WTC11 (cell line): Measurements from ENCODE around the gene TFPI2. TPM values are rescaled to one million over a fixed set of nuclear protein-coding genes. Genes with fewer than 3 reads are reported as not detected.
"Not testable (repeated sequence)": the region's sequence is repeated elsewhere in the genome, so short reads cannot be mapped to it uniquely, and the experiment has no call there.

Source experiments
- ATAC-seq: fragments of 200-7000 bp; cut with Tn5 transposase; 2 replicates; pipeline ENCODE4 v1.10.0; 2021; ENCODE audit warnings: mild to moderate bottlenecking, moderate library complexity
- CTCF ChIA-PET: fragments of 300-600 bp; sonication (Branson Sonifier 250); formaldehyde crosslinking; loops from one replicate; lab custom pipeline; 2021; ENCODE audit warnings: antibody characterized with exemption; lab: Charles Lee
- POLR2A ChIA-PET: fragments of 350-600 bp; sonication (Branson Sonifier 250); formaldehyde crosslinking; loops from one replicate; lab custom pipeline; 2021; ENCODE audit warnings: antibody characterized with exemption; lab: Charles Lee
- DNase-seq: peaks from one replicate; pipeline ENCODE4 v3.0.0; 2021; ENCODE audit warnings: low spot score
- H3K27ac Mint-ChIP-seq: 2 replicates; pipeline ENCODE4 v1.8.0; 2021; ENCODE audit warnings: mixed read lengths
- H3K27me3 Mint-ChIP-seq: 2 replicates; pipeline ENCODE4 v1.8.0; 2021; ENCODE audit warnings: low read depth, mild to moderate bottlenecking, moderate library complexity, mixed read lengths
- H3K36me3 Mint-ChIP-seq: 2 replicates; pipeline ENCODE4 v1.8.0; 2021; ENCODE audit warnings: mixed read lengths
- H3K4me1 Mint-ChIP-seq: 2 replicates; pipeline ENCODE4 v1.8.0; 2022; ENCODE audit warnings: mixed read lengths
- H3K4me3 Mint-ChIP-seq: 2 replicates; pipeline ENCODE4 v1.8.0; 2021; ENCODE audit warnings: mild to moderate bottlenecking, moderate library complexity, mixed read lengths
- H3K9me3 Mint-ChIP-seq: 2 replicates; pipeline ENCODE4 v1.8.0; 2021; ENCODE audit warnings: mixed read lengths
- ATF2 ChIP-seq: sonication (generic); formaldehyde crosslinking; IDR thresholded peaks from 2 replicates; pipeline ENCODE4 v1.8.1; 2022; ENCODE audit warnings: low read depth, missing genetic modification reagents, borderline replicate concordance
- GABPB1 ChIP-seq: sonication (generic); formaldehyde crosslinking; IDR thresholded peaks from 2 replicates; pipeline ENCODE4 v1.8.1; 2023; ENCODE audit warnings: mild to moderate bottlenecking, missing genetic modification reagents
- GTF2I ChIP-seq: fragments of 250-450 bp; sonication (Bioruptor Pico); conservative IDR thresholded peaks from 2 replicates; pipeline ENCODE4 v1.4.0; 2021; ENCODE audit warnings: mild to moderate bottlenecking
- PRDM15 ChIP-seq: sonication (generic); formaldehyde crosslinking; IDR thresholded peaks from 2 replicates; pipeline ENCODE4 v1.8.0; 2022; ENCODE audit warnings: missing genetic modification reagents
- PREB ChIP-seq: sonication (generic); formaldehyde crosslinking; IDR thresholded peaks from 2 replicates; pipeline ENCODE4 v1.8.1; 2022; ENCODE audit warnings: mild to moderate bottlenecking, missing genetic modification reagents, moderate library complexity, borderline replicate concordance
- RORB ChIP-seq: fragments of 250-450 bp; sonication (Bioruptor Pico); IDR thresholded peaks from 2 replicates; pipeline ENCODE4 v1.9.0; 2021; ENCODE audit warnings: mild to moderate bottlenecking
- SOX15 ChIP-seq: fragments of 250-450 bp; sonication (Bioruptor Pico); IDR thresholded peaks from 2 replicates; pipeline ENCODE4 v1.9.0; 2021; ENCODE audit warnings: mild to moderate bottlenecking
- TCF7 ChIP-seq: sonication (generic); formaldehyde crosslinking; IDR thresholded peaks from 2 replicates; pipeline ENCODE4 v1.8.0; 2022; ENCODE audit warnings: mild to moderate bottlenecking, low read depth, missing genetic modification reagents, moderate library complexity
- TEAD1 ChIP-seq: sonication (generic); formaldehyde crosslinking; IDR thresholded peaks from 2 replicates; pipeline ENCODE4 v1.8.0; 2022; ENCODE audit warnings: mild to moderate bottlenecking, missing genetic modification reagents
- ZNF138 ChIP-seq: sonication (generic); formaldehyde crosslinking; conservative IDR thresholded peaks from 2 replicates; pipeline ENCODE4 v1.8.1; 2022; ENCODE audit warnings: mild to moderate bottlenecking, moderate library complexity, missing genetic modification reagents
- ZNF219 ChIP-seq: sonication (generic); formaldehyde crosslinking; IDR thresholded peaks from 2 replicates; pipeline ENCODE4 v1.8.0; 2023; ENCODE audit warnings: missing genetic modification reagents, mild to moderate bottlenecking, borderline replicate concordance
- ZNF263 ChIP-seq: sonication (generic); formaldehyde crosslinking; IDR thresholded peaks from 2 replicates; pipeline ENCODE4 v1.8.1; 2022; ENCODE audit warnings: low read depth, mild to moderate bottlenecking, moderate library complexity, missing genetic modification reagents
- ZNF281 ChIP-seq: sonication (generic); formaldehyde crosslinking; IDR thresholded peaks from 2 replicates; pipeline ENCODE4 v1.8.0; 2023; ENCODE audit warnings: mild to moderate bottlenecking, missing genetic modification reagents
- total RNA-seq: library from RNA; stranded (reverse); gene quantifications from 3 replicates; pipeline ENCODE4 v1.2.3, GENCODE V29; 2021

TFPI2 gene
- total RNA-seq, 1 experiment from 2014 or later = 10.4 TPM

- Mint-ChIP-seq H3K27me3 (no peaks in the 10 kb centered on the region), H3K9me3 (0 out of 2 replicates have a peak, but pooled peaks cover 4% of the 10 kb centered on the region), H3K27ac (no peak overlapping the region), H3K36me3 (no peaks in the 10 kb centered on the region), H3K4me3 (peak overlapping the region; percentile 67), H3K4me1 (peaks cover 23% of the 10 kb centered on the region)
- ChIA-PET POLR2A (no interaction called here), CTCF (interaction anchor here (0.9 to 1.5 kb wide), 3 partner anchors 61 to 368 kb away, joined by 4 to 15 read pairs (median 4); no protein-coding TSS in a partner anchor)
- DNase-seq = no peak
- ATAC-seq = no peak
- TF ChIP-seq TCF7 (CRISPR knock-in tag) (no peak), ATF2 (no peak), GTF2I (CRISPR knock-in tag) (no peak), GABPB1 (no peak)
Measured at GRCh38 chr7:93920496-93921182, 30.1 kb upstream of the TFPI2 start.

GRCh38 chr7:93916315-93916714 lies 25.8 kb upstream of the TFPI2 start:
- POLR2A ChIA-PET, H3K27ac Mint-ChIP-seq, ATAC-seq, H3K4me3 Mint-ChIP-seq, H3K27me3 Mint-ChIP-seq, DNase-seq, H3K9me3 Mint-ChIP-seq, H3K36me3 Mint-ChIP-seq, CTCF ChIA-PET: not testable (repeated sequence)
- H3K4me1 Mint-ChIP-seq = peaks cover 12% of the 10 kb centered on the region

GRCh38 chr7:93915888-93916287 lies 25.3 kb upstream of the TFPI2 start:
- CTCF ChIA-PET, H3K4me1 Mint-ChIP-seq, H3K9me3 Mint-ChIP-seq, H3K36me3 Mint-ChIP-seq, H3K27me3 Mint-ChIP-seq, H3K27ac Mint-ChIP-seq, H3K4me3 Mint-ChIP-seq, POLR2A ChIA-PET, ATAC-seq, DNase-seq: not testable (repeated sequence)

GRCh38 chr7:93915206-93915842 lies 24.8 kb upstream of the TFPI2 start:
- POLR2A ChIA-PET, H3K27me3 Mint-ChIP-seq, H3K36me3 Mint-ChIP-seq, H3K4me3 Mint-ChIP-seq, H3K4me1 Mint-ChIP-seq, ATAC-seq, H3K27ac Mint-ChIP-seq, H3K9me3 Mint-ChIP-seq, DNase-seq: not testable (repeated sequence)
- CTCF ChIA-PET = interaction anchor here (0.6 kb wide), 1 partner anchor 9 kb away, joined by 3 read pairs; no protein-coding TSS in a partner anchor

- H3K4me1 Mint-ChIP-seq = no peaks in the 10 kb centered on the region
- CTCF ChIA-PET = interaction anchor here (0.6 kb wide), 1 partner anchor 9 kb away, joined by 3 read pairs; no protein-coding TSS in a partner anchor
- POLR2A ChIA-PET = no interaction called here
- no peak for ATAC-seq
- no peaks in the 10 kb centered on the region for H3K27me3 Mint-ChIP-seq
- no peak overlapping the region for H3K27ac Mint-ChIP-seq
- no peaks in the 10 kb centered on the region for H3K9me3 Mint-ChIP-seq
- H3K36me3 Mint-ChIP-seq = no peaks in the 10 kb centered on the region
- no peak for DNase-seq
- H3K4me3 Mint-ChIP-seq = no peak overlapping the region
- no peak for TF ChIP-seq PRDM15
- TF ChIP-seq TEAD1 (CRISPR knock-in tag) = no peak
- TF ChIP-seq ZNF219 (CRISPR knock-in tag) = no peak
- TF ChIP-seq ZNF138 (CRISPR knock-in tag) = no peak
- no peak for TF ChIP-seq ZNF281
- TF ChIP-seq ZNF263 = no peak
- no peak for TF ChIP-seq PREB (CRISPR knock-in tag)
- no peak for TF ChIP-seq RORB (CRISPR knock-in tag)
- no peak for TF ChIP-seq SOX15 (CRISPR knock-in tag)
Measured at GRCh38 chr7:93914581-93915066, 24.1 kb upstream of the TFPI2 start.
